T-helper 2 cell (primary cell): Measurements from ENCODE around the gene GYPE.
"Not testable (repeated sequence)": the region's sequence is repeated elsewhere in the genome, so short reads cannot be mapped to it uniquely, and the experiment has no call there.

Source experiments
- DNase-seq, 5 experiments: peaks; one replicate each; pipeline versions ENCODE4 v3.0.0 to v3.0.0-alpha.2; 2012 to 2022
- total RNA-seq, 2 donors: gene quantifications; one replicate each; lab custom pipeline; 2026; lab: John Stamatoyannopoulos, UW

The GYPE gene
- 0 to 0.94 reads per million in 2 donors for total RNA-seq

DNA sequence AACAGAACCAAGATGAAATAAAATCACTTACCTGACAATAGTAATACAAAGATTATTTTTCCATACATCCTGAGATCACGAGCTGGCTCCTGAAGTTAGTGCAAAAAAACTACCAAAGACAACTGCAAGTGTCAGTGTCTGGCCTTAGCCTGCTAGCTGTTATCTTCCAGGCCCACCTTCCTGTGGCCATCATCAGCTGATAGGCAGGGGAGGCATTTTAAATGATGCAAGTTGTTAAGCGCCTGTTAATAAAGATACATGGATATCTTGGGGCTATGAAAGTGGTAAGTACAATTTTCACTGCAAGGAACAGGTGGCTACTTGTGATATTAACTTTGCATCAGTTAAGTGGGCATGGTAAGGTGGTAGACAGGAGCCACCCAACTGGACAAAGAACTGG lies at the start of gene GYPE:
Gene GYPE (minus strand): TSS at position 120 of the 400 bp plus-strand sequence. CDS start 52 bp downstream, at position 68.
- not testable (repeated sequence) for DNase-seq

DNA sequence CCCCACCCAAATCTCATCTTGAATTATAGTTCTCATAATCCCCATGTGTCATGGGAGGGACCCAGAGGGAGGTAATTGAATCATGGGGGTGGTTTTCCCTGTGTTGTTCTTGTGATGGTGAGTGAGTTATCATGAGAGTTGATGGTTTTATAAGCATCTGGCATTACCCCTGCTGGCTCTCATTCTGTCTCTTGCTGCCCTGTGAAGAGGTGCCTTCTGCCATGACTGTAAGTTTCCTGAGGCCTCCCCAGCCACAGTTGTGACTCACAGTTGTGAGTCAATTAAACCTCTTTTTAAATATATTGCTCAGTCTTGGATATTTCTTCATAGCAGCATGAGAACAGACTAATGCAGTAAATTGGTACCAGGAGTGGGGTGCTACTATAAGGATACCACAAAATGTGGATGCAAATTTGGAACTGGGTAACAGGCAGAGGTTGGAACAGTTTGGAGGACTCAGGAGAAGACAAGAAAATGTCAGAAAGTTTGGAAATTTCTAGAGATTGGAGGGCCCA lies 46.2 kb upstream of the GYPE start:
- DNase-seq = not testable (repeated sequence)

DNA sequence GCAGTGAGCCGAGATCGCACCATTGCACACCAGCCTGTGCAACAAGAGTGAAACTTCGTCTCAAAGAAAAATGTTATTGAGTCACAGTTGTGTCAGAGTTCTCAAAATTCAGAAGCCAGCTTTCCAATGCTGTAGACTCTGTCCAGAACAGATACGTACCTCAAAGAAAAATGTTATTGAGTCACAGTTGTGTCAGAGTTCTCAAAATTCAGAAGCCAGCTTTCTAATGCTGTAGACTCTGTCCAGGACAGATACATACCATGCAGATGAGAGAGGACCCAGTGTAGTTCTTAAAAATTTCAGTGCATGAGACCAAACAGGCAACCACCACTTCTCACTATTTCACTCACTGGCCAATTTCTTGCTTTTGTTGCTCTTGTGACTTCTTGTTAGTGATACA lies 45.6 kb upstream of the GYPE start:
- DNase-seq = not testable (repeated sequence)

GRCh38 chr4:143950185-143950584 lies 44.8 kb upstream of the GYPE start:
- DNase-seq = not testable (repeated sequence)

DNA sequence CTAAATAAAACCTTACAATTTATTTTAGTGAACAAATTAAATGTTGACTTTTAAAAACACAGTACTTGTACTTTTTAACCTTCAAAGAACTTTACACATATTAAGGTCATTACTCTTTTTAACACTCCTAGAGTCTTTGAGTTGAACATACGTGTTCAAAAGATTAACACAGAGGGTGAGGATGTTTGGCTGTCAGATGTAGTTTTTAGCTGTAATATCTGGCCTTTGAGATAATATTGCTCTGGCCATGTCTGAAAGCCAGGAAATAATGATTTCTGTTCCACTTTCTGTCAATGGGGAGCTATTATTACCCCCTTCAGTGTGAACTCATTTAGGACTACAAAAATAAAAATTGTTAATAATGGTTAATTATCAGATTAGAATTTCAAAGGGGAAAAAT lies 42.1 kb upstream of the GYPE start:
- DNase-seq = not testable (repeated sequence)

DNA sequence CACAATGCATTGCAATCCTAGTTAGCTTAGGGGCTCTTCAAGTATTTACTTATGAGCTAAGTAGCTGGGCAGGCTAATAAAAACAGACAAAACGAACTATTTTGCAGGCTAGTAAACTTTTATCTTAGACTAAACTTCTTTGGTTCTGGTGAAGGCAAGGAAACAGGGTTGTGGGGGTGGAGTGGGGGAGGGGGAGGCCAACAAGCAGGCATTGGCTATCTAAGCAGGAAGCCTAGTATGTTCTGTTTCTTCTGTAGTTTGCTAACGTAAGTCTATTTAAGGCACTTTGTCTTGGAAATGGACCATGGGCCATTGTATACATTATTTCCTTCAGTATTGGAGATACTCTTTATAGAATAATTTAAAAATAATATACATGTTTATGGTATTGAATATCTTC lies 35.3 kb upstream of the GYPE start:
- DNase-seq = not testable (repeated sequence)

GRCh38 chr4:143939528-143939927 lies 34.2 kb upstream of the GYPE start:
- DNase-seq = no peak

GRCh38 chr4:143938890-143939289 lies 33.5 kb upstream of the GYPE start:
- DNase-seq = not testable (repeated sequence)

DNA sequence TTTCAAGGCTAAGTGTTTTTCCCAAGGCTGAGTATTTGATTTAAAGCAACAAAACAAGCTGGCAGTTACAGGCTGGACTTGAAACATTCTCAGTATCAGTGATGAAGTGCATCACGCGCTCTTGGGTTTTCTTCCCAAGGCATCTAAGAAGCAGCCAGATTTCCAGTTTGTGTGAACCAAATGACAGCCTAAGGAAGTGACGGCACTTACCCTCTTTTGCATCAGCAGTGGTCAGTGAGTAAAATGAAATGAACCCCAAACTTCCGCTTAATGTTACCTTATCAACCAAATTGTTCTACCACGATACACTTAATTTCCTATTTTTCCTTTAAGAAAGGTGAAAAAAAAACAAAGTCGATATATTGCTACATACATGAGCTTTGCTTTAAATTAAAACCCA lies 15.8 kb upstream of the GYPE start:
- no peak for DNase-seq

GRCh38 chr4:143916485-143916884 lies 11.1 kb upstream of the GYPE start:
- DNase-seq = not testable (repeated sequence)

DNA sequence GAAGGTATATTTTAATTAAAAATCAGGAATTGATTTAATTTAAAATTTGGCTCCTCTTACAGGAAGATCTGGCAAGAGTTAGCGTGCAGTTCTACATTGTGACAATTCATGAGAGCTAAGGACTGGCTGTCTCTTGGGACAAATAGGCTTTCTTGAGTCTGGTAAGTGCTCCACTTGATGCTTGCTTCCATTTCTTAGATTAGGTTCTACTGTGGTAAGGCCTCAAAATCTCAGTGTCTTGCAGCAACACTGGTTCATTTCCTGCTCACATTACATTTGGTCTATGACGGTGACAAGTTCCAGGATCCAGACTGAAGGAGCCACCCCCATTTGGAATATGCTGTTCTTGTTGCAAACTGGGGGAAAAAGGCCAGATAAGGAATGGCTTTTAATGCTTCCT lies 7.1 kb upstream of the GYPE start:
- DNase-seq = not testable (repeated sequence)

- DNase-seq = peak in 2 of 5 experiments; percentile 3 to 17
Measured at GRCh38 chr4:143911528-143912417, 6.4 kb upstream of the GYPE start.

- not testable (repeated sequence) for DNase-seq
Measured at GRCh38 chr4:143910906-143911305, 5.5 kb upstream of the GYPE start.

- peak in 1 of 5 experiments; percentile 41 for DNase-seq
Measured at GRCh38 chr4:143907811-143908210, 2.5 kb upstream of the GYPE start.

DNA sequence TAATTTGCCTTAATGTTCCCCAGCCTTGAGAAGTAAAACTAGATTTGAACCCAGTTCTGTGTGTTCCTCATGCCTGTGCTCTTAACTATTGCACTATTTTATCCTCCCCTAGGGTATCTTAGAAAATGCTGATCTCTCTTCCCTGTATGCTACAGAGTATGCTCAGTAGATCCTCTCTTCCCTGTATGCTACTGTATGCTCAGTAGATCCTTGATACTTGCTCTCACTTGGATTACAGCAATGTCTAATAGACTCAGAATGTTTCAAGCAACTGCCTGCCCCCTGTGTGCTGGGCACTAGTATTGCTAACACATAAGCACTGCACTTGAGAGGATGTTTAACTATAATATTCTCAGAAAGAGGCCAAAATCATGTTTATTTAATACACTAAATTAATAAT lies 928 bp downstream of the GYPE start:
- DNase-seq = not testable (repeated sequence)

- DNase-seq = not testable (repeated sequence)
Measured at GRCh38 chr4:143890323-143890722, 15.0 kb downstream of the GYPE start.

- DNase-seq = not testable (repeated sequence)
Measured at GRCh38 chr4:143888189-143888588, 17.2 kb downstream of the GYPE start.

DNA sequence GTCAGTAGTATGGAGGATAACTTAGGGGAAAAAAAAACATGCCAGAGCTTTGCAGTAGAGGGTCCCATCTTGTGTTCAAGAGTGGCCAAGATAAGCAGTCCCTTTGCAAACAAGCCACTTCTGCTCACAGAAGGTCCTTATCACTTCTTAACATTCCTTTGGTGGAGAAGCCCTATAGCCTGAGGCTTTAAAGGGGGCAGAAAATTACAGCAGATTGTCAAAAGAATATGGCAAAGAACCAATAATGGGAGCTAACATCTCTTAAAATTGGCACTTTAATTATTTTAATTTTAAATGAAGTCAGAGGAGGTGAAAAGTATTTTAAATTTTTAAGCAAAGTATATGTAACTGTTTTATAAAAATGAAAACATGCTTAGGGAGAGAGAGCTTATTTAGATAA lies 20.4 kb downstream of the GYPE start:
- DNase-seq = not testable (repeated sequence)

DNA sequence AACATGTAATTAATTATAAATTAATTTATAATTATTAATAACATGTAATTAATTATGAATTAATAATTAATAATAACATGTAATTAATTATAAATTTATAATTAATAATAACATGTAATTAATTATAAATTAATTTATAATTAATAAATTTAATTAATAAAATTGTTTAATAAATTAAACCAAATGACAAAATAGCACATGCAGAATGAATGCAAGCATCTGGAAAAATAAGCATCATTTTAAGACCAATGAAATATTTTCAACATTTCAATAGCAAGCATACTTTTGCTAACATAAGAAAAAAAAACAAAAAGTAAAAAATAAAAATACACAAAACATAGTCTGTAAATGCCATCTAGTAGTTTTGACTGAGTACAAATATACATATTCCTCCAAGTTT lies 21.8 kb downstream of the GYPE start:
- DNase-seq = no peak

- DNase-seq = no peak
Measured at GRCh38 chr4:143882892-143883291, 22.5 kb downstream of the GYPE start.

DNA sequence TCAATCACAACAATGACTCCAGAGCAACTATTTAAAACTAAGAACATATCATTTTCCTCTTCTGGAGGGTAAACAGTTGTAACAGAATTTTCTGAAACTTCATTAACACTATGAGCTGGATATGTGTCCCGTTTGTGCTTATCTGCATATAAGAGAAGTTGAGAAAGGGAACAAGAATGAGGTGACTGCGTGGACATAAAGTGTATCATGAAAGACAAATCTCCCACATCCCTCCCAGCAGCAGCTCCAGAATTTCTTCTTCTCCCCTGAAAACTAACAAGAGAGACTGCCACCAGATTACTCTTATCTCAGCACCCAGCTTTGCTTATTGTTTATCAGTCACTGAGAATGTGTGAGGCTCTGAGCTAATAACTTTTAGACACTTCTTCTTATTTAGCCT lies 25.8 kb downstream of the GYPE start:
- not testable (repeated sequence) for DNase-seq

DNA sequence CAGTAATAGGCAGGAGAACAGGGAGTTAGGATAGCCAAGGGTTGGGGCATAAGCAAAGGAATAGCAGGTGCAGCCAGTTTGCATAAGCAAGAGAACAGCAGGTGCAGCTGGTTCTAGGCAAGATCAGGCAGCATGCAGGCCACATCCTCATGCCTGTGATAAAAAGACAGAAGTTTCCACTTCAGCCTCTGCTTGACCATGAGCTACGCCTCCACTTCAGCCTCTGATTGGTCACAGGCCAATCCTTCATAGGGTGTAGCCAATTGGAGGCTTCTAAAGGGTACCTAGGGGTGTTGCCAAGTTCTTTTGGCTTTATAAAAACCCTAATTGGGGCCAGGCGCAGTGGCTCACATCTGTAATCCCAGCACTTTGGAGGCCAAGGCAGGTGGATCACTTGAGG lies 30.0 kb downstream of the GYPE start:
- not testable (repeated sequence) for DNase-seq

DNA sequence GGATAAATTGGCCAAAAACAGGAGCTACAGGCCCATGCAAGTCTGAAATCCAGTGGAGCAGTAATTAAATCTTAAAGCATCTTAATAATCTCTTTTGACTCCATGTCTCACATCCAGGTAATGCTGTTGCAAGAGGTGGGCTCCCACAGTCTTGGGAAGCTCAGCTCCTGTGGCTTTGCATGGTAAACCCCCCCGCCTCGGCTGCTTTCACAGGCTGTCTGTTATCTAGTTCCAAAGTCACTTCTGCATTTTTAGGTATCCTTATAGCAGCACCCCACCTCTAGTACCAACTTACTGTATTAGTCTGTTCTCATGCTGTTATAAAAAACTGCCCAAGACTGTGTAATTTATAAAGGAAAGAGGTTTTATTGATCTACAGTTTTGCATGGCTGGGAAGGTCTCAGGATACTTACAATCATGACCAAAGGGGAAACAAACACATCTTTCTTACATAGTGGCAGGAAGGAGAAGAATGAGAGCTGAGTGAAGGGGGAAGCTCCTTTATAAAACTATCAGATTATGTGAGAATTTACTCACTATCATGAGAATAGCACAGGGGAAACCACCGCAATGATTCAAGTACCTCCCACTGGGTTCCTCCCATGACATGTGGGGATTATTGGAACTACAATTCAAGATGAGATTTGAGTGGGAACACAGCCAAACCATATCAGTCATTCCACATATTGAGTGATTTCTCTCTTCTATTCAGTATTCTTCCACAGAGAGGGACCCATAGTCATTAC lies 34.7 kb downstream of the GYPE start:
- DNase-seq = not testable (repeated sequence)
